Spleen (tissue), 7 donors: Measurements from ENCODE around the gene IL1F10.

Source experiments
- POLR2A ChIP-seq, 3 donors: fragments of 450-650 bp; IDR thresholded peaks; one replicate each; pipeline ENCODE4 v1.5.1; 2017; ENCODE audit warnings: antibody characterized with exemption in 3 of 3, mild to moderate bottlenecking in 1 of 3
- TF ChIP-seq, protein P1 (sequence below), 11 experiments: fragments of 200-600 bp in 7 of 11; fragments of 450-650 bp in 4 of 11; sonication (generic) in 4 of 11; IDR thresholded peaks in 8 of 11; conservative IDR thresholded peaks in 3 of 11; 1 replicate in 7 of 11; 2 replicates in 4 of 11; pipeline versions ENCODE4 v1.4.0 to v1.8.0; 2016 to 2021; ENCODE audit warnings: antibody characterized with exemption in 11 of 11, inconsistent platforms in 4 of 11, mild to moderate bottlenecking in 1 of 11
- donor health status: DM: no; HTN: no; CAD: no; lungs with moderate emphysema.
- donor health status: DM: no; HTN: no; CAD: no.
- donor health status: DM: no; HTN: no; CAD: no.

DNA sequence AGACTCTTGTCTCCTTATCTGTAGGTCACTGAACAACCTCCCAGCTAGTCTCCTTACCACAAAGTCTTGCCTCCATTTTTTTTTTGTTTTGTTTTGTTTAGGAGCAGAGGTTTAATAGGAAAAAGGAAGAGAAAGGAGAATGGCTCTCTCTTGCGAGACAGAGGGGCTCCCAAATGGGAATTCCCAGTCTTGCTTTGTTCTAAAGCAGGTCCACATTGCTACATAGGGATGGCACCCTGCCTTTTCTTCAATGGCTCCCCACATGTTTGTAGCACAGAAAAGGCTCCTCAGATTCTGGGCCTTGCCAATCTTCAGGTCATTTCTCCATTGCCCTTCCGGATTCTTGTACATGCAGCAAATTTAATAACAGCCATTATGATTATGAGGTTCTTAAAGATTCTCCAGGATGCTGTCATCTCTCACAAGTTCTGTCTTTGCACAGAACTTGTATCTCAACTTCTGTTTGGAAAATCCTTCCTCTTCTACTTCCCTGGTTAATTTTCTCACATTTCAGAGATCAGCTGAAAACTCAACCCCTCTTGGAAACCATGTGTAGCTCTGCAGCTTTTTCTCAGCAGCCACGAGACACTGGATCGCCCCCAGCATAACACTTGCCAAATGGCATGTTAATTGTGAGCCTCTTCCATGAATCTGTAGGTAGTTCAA is 23.6 kb downstream of the IL1F10 start:
- TF ChIP-seq, protein P1, sequence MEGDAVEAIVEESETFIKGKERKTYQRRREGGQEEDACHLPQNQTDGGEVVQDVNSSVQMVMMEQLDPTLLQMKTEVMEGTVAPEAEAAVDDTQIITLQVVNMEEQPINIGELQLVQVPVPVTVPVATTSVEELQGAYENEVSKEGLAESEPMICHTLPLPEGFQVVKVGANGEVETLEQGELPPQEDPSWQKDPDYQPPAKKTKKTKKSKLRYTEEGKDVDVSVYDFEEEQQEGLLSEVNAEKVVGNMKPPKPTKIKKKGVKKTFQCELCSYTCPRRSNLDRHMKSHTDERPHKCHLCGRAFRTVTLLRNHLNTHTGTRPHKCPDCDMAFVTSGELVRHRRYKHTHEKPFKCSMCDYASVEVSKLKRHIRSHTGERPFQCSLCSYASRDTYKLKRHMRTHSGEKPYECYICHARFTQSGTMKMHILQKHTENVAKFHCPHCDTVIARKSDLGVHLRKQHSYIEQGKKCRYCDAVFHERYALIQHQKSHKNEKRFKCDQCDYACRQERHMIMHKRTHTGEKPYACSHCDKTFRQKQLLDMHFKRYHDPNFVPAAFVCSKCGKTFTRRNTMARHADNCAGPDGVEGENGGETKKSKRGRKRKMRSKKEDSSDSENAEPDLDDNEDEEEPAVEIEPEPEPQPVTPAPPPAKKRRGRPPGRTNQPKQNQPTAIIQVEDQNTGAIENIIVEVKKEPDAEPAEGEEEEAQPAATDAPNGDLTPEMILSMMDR (IDR thresholded peaks at IDR 0.05 in 8 of 11, conservative IDR thresholded peaks at IDR 0.05 in 3 of 11) = no peak
- no peak for TF ChIP-seq POLR2A (IDR thresholded peaks at IDR 0.05)
